ENCODE data around the gene EDEM1. TPM values are rescaled to one million over a fixed set of nuclear protein-coding genes. Genes with fewer than 3 reads are reported as not detected.

The EDEM1 gene
- total RNA-seq, 1 donor from 2014 or later = 16.3 TPM

DNA sequence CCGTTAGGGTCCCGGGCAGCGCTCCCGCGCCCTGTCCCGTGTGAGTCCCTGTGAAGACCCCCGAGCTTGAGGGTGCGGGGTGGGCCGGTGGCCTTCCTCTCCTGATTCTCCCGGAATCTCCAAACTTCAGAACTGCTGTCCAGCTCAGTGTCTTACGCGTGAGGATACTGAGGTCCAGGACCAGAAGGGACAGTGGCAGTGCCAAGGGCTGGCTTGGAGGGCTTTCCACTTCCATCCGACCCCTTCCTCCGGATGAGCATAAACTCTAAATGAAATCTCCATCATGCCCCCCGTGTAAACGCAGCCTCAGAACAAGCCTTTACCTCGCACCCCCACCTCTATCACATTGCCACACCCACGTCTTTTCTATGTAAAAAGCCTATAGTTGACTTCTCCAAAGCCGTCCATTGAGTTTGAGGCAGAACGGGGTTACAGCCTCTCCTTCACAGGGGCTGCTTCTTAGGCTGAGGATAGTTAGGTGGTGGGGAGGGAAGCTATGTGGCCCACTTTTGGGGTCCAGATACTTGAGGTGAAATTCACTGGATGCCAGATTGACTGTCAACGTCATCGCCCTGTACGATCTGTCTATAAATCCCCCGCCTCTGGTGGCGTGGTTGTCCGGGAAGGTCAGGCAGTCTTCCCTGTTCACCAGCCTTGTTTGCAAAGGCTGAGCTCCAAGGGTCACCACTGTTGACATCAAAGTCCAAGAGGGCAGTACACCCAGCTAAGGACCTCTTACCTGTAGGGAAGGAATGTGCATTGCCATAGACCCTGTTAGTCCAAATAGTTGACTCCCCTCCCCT, 1.1 kb downstream of the EDEM1 start:
- peaks cover 4% of the 10 kb centered on the region for H3K27me3 Mint-ChIP-seq (ENCODE audit: unreplicated experiment)
- H3K36me3 Mint-ChIP-seq (ENCODE audit: unreplicated experiment) = no peaks in the 10 kb centered on the region
- H3K27ac Mint-ChIP-seq (ENCODE audit: unreplicated experiment) = peak overlapping the region; percentile 73
- TF ChIP-seq, protein P1, sequence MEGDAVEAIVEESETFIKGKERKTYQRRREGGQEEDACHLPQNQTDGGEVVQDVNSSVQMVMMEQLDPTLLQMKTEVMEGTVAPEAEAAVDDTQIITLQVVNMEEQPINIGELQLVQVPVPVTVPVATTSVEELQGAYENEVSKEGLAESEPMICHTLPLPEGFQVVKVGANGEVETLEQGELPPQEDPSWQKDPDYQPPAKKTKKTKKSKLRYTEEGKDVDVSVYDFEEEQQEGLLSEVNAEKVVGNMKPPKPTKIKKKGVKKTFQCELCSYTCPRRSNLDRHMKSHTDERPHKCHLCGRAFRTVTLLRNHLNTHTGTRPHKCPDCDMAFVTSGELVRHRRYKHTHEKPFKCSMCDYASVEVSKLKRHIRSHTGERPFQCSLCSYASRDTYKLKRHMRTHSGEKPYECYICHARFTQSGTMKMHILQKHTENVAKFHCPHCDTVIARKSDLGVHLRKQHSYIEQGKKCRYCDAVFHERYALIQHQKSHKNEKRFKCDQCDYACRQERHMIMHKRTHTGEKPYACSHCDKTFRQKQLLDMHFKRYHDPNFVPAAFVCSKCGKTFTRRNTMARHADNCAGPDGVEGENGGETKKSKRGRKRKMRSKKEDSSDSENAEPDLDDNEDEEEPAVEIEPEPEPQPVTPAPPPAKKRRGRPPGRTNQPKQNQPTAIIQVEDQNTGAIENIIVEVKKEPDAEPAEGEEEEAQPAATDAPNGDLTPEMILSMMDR (IDR thresholded peaks at IDR 0.05; ENCODE audit: partially characterized antibody, unreplicated experiment) = no peak
- peak overlapping the region; percentile 94 for H3K4me3 Mint-ChIP-seq (ENCODE audit: unreplicated experiment)
- no peak for DNase-seq
- peaks cover 4% of the 10 kb centered on the region for H3K4me1 Mint-ChIP-seq (ENCODE audit: low read depth, unreplicated experiment)
- no peaks in the 10 kb centered on the region for H3K9me3 Mint-ChIP-seq (ENCODE audit: unreplicated experiment)

DNA sequence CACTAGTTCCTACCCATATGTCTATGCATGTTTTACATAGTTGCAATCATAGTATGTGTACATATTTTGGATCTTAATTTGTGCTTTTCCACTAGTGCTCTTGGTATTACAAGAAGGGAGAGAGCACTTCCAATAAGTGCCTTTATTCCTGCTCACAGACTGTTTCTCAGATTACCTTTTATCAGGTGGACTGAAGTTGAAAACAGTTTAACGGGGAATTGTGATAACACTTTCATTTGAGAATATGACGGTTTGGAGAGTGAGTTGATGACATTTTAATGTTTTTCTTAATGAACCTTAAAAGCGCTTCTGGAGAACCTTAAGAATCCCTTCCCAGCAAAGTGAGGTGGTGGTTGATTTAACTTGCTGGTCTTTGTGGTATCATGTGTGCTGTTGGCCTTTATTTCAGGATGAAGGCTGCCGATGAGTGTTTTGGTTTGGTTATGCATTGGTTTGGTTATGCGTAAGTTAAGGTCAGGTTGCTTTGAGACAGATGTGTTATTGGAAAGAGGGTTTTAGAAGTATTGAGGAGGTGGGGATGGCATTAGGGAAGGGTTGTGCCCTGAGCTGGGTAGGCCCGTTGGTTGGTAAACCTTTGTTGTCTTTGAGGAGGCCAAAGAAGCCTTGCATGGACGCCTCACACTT, 2.8 kb downstream of the EDEM1 start:
- Mint-ChIP-seq H3K27me3 (ENCODE audit: unreplicated experiment) (peaks cover 4% of the 10 kb centered on the region), H3K27ac (ENCODE audit: unreplicated experiment) (no peak overlapping the region), H3K4me1 (ENCODE audit: low read depth, unreplicated experiment) (peaks cover 4% of the 10 kb centered on the region), H3K4me3 (ENCODE audit: unreplicated experiment) (peak overlapping the region; percentile 56), H3K9me3 (ENCODE audit: unreplicated experiment) (no peaks in the 10 kb centered on the region), H3K36me3 (ENCODE audit: unreplicated experiment) (no peaks in the 10 kb centered on the region)
- TF ChIP-seq, protein P1 (IDR thresholded peaks at IDR 0.05; ENCODE audit: partially characterized antibody, unreplicated experiment) = no peak
- no peak for DNase-seq

DNA sequence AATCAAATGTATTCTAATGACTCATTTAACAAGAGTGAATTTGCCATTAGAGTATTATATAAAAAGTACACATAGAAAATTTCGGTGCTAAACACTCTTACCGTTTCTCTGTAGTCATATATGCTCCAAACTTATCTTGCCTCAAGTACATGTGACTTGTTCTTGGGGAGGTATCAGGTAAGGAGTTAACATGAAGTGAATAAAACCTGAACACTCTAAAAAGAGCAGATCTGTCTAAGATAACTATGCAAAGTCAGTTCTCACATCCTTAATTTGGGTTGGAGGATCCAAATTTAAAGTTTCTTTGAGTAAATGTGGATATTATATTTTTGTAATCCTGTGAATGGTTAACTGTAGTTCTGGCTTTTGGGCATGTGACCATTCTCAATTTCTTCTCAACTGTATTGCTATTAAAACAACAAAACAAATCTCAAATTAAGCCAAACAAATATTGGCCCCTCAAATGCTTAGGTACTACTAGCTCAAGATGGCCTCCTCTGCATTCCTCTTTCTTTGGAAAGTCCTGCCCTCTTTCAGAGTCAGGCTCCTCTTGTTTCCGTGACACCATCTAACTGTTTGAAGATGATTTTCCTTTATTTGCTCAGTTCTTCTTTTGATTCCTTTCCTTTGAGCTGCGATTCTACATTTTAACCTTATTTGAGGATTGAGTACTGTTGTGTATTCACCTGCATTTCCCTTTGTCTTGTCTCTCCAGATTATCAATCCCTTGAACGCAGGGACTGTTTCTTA, 4.2 kb downstream of the EDEM1 start:
- TF ChIP-seq, protein P1 (IDR thresholded peaks at IDR 0.05; ENCODE audit: partially characterized antibody, unreplicated experiment) = no peak
- H3K4me3 Mint-ChIP-seq (ENCODE audit: unreplicated experiment) = no peak overlapping the region
- DNase-seq = no peak
- peaks cover 4% of the 10 kb centered on the region for H3K27me3 Mint-ChIP-seq (ENCODE audit: unreplicated experiment)
- no peaks in the 10 kb centered on the region for H3K9me3 Mint-ChIP-seq (ENCODE audit: unreplicated experiment)
- H3K27ac Mint-ChIP-seq (ENCODE audit: unreplicated experiment) = peak overlapping the region; percentile 15
- peaks cover 4% of the 10 kb centered on the region for H3K4me1 Mint-ChIP-seq (ENCODE audit: low read depth, unreplicated experiment)
- H3K36me3 Mint-ChIP-seq (ENCODE audit: unreplicated experiment) = no peaks in the 10 kb centered on the region

DNA sequence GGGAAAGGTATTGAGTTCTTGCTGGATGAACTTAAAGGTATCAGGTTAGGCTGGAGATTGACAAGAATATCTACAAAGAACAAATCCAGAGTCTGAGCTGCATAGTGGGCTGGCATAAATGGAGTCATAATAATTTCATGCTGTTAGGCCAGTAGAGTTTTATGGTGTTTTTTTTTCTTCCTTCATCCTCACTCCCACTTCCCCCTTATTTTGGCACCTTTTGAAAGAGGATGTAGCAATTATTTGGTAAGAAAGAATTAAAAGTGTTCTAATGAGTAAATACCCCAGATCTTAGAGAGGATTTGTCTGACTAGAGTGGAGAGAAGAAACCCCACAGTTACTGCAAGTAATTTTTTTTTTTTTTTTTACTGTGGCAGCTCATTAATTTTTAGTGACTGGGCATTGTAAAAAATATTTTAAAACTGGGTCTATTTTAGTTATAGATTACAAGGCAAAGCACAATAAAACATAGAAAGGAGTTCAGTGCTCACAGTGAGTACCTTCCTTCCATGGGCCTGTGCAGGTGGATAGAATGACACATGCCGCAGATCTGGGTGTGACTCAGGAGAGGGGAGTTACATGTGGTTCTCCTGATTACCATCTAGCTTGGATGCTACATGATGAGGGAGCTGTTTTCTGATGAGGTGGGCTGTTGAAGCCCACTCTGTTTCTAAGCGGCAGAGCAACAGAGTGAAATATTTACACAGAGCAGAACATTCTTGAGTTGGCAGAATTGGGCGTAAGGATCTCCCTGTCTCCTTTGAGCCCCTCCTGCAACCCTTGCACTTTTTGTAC, 5.3 kb downstream of the EDEM1 start:
- Mint-ChIP-seq H3K36me3 (ENCODE audit: unreplicated experiment) (no peaks in the 10 kb centered on the region), H3K27ac (ENCODE audit: unreplicated experiment) (no peak overlapping the region), H3K4me3 (ENCODE audit: unreplicated experiment) (no peak overlapping the region)

More for the DNA sequence above, 5.3 kb downstream of the EDEM1 start:
- Mint-ChIP-seq H3K9me3 (ENCODE audit: unreplicated experiment) (no peaks in the 10 kb centered on the region), H3K4me1 (ENCODE audit: low read depth, unreplicated experiment) (peaks cover 9% of the 10 kb centered on the region), H3K27me3 (ENCODE audit: unreplicated experiment) (peaks cover 6% of the 10 kb centered on the region)
- DNase-seq = no peak
- TF ChIP-seq, protein P1 (IDR thresholded peaks at IDR 0.05; ENCODE audit: partially characterized antibody, unreplicated experiment) = no peak

All from glutamatergic neuron (in vitro differentiated cells).